DLD1 (cell line): ENCODE results near the gene SLC26A11.

Source experiments
- in situ Hi-C: cut with HindIII; loops from 2 replicates; pipeline ENCODE4 v1.10.0; 2017; ENCODE audit warnings: low sequenced_read_pairs

Gene SLC26A11

DNA sequence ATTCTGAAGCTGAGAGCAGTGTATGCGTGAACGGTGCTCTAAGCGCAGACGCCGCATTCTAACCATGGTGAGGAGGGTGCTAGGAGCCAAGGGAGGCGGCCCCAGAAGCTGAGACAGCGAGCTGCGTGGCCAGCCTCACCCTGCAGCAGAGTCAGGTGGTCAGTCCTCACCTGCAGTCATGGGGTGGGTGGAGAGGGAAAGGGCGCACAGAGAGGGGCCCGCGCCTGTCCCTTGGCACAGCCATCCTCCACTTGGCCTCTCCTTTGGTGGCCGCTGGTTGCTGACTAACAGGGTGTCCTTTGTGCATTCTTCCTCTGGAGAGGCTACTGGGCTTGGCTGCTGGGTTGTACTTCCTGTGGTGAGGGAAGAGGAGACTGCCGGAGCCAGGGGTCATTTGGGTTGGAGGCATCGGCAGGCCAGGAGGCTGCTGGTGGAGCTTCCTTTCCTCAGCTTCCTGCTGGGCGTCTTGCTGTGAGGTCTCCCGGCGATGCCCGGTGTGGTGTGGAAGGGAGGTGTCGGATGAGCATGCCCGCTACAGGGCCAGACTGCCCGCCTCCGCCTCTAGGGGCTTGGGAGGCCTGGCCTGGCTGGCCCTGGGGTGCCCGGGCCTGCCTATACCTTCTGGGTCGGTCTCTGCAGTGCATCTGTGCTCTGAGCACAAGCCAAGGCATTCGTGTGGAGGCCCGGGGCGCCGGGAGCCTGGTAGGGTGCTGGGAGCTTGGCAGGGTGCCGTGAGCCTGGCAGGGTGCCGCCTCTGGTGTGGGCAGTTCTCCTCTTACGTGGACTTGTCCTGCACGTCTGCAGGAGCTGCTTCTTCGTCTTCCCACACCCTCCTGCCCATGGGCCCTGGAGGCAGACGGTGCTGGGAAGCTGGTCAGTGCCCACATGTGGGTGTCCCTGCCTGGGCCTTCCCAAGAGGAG lies 57.8 kb downstream of the SLC26A11 start:
- in situ Hi-C loops = no loop called here

DNA sequence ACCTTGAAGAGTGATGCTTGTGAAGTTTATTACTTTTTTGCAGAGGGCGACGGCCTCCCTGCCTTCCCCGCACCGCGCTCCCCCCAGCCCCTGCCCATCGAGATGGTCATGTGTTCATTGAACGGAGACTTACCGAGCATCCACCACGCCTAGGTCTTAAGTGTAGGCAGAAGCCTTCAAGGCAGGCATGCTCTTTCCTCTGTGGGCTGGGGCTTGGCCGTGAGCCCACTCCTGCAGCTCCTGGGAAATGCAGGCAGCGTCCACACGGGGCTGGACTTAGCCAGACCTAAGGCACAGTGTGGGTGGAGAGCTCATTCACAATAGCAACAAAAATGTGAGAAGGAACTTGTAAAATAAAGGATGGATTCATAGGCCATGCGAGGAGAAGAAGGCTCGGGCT lies 59.7 kb downstream of the SLC26A11 start:
- in situ Hi-C loops = no loop called here

DNA sequence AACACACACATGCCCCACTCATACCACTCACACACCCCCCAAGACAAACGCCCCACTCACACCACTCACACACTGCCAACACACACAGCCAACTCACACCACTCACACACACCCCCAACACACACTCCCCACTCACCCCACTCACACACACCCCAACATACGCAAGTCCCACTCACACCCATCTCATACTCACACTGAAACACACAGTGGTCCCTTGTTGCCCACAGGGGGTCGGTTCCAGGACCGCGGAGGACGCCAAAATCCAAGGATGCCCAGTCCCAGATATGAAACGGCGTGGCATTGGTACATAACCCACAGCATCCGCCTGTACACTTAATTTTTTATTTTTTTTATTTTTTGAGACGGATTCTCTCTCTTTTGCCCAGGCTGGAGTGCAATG lies 61.3 kb downstream of the SLC26A11 start:
- in situ Hi-C loops = no loop called here

DNA sequence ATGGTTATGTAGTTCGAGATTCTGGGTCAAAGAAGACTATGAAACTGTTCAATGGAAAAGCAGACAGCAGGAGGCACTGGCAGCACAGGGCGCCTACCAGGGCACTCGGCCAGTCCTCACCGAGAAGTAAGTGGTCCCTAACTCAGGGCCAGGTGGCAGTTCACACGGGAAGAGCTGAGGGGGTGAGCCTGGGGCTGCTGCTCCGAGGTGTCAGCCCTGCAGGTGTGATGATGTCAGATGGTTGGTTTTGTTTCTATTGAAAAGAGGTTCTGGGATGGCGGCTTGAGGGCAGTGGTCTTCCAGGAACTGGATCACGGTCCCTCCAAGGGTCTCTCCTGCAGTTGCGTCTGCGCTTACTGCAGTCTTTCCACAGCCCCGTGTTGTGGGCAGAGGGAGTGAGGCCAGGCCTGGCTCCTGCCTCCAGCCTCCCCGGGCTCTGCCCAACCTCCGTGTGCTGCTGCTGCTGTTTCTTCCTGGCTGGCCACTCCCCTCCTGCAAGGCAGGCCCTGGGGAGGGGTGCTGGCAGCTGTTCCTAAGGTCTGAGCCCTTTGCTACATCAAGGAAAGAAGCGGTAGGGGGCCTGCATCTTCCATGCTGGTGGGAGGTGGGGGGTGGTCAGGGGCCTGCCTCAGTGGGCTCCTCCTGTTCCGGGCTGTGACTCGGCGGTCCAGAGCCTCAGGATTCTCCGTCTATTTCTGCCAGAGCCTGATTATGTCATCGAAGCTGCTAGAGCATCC lies 63.1 kb downstream of the SLC26A11 start:
- in situ Hi-C loops = no loop called here

DNA sequence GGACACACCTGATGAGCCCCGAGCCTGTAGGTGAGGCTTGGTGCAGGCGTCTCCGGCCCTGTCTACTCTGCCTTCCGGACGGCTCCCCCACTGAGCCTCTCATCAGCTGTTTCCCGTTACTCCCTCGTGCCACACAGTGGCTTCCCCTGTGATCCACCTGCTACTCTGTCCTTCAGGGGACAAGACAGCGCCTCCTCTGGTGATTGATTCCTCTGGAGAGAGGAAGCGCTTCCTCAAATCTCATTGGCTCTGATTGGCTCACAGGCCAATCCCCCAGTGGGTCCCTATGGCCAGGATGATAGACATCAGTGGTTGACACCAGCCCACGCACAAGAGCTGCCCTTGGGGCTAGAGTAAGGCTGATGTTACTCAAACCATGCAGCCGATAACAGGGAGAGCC lies 64.4 kb downstream of the SLC26A11 start:
- in situ Hi-C loops = no loop called here

DNA sequence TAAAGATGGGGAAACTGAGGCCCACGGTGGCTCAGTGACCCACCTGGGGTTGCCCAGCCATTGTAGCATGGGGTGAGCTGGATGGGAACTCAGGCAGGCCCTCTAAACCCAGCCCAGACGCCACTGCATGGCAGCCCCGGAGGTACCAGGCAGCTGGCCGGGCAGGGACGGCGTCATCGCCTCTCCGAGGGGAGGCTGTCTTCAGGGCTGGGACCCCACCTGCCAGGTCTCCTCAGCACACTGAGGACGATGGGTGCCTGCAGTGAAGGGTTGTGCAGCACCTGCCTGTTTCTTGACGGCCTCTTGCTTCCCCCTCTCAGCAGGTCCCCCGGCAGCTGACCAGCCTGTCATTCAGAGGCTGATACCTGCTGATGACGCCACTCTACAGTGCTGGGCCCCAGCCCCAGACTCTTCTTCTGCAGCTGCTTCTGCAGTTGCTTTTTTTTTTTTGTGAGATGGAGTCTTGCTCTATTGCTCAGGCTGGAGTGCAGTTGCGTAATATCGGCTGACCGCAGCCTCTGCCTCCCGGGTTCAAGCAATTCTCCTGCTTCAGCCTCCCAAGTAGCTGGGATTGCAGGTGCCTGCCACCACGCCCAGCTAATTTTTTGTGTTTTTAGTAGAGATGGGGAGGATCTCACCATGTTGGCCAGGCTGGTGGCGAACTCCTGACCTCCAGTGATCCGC lies 65.2 kb downstream of the SLC26A11 start:
- in situ Hi-C loops = no loop called here

DNA sequence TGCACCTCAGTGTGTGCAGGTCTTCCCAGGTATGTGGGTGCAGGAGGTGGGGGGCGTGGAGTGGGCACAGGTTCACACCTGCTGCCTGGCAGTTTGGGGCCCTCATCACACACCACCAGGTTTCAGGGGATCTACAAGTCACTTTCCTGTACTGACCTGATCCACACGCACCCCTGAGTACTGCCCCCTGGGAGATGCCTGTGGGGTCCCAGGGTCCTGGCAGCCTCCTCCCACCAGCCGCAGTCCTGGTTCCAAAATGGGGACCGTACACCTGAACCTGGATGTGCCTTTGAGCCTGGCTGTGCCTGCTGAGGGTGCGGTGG lies 66.4 kb downstream of the SLC26A11 start:
- in situ Hi-C loops = no loop called here

DNA sequence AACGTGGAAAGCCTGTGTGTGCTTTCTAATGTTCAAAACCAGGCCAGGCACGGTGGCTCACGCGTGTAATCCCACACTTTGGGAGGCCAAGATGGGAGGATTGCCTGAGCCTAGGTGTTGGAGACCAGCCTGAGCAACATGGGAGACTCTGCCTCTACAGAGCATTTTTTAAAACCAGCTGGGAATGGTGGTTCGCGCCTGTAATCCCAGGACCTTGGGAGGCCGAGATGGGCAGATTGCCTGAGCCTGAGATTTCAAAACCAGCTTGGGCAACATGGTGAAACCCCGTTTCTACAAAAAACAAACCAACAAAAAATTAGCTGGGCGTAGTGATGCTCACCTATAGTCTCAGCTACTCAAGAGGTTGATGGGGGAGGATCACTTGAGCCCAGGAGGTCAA lies 66.8 kb downstream of the SLC26A11 start:
- in situ Hi-C loops = no loop called here

DNA sequence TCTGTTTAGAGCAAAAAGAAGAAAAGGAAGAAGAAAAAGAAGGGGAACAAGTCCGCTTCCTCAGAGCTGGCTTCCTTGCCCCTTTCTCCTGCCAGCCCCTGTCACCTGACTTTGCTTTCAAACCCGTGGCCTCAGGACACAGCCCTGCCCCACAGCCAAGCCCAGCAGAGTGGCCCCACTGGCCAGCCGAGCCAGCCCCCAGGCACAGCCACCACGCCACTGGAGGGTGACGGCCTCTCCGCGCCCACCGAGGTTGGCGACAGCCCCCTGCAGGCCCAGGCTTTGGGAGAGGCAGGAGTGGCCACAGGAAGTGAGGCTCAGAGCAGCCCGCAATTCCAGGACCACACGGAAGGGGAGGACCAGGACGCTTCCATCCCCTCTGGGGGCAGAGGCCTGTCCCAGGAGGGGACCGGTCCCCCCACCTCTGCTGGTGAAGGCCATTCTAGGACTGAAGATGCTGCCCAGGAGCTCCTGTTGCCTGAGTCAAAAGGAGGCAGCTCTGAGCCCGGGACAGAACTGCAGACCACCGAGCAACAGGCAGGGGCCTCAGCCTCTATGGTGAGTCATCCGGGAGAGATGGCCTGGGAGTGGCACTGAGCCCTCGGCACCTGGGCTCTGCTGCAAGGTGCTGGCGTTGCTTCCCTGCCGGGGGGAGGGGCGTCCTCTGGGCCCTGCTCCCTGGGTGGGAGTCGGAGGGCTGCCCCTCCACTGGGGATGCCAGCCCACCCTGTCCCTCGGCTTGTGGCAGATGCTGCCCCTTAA lies 67.8 kb downstream of the SLC26A11 start:
- in situ Hi-C loops = no loop called here

DNA sequence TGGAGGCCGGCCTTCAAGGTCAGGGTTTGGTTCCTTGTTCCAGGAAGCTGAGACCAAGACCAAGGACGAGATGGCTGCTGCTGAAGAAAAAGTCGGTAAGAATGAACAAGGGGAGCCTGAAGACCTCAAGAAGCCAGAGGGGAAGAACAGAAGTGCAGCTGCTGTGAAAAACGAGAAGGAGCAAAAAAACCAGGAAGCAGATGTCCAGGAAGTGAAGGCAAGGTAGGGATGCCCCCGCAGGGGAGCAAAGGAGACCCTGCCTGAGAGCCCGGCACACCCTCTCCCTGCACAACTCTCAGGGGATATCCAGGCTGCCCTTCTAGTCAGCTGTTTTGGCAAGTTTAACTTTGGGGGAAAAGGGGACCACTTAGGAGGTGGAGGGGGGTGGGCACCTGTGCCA lies 69.4 kb downstream of the SLC26A11 start:
- in situ Hi-C loops = no loop called here

DNA sequence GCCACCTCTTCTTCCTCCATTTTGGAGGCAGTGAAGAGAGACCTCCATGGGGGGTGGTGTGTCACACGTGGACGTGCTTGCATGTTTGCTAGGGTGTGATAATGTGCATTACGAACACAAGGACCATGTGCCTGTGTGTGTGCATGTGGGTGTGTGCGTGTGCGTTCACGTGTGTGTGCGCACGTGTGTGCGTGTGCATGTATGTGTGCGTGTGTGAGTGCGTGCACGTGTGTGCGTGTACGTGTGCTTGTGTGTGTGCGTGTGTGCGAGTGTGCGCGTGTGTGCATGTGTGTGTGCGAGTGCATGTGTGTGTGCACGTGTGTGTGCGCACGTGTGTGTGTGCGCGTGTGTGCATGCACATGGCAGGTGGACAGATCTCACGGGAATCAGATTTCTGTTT lies 69.9 kb downstream of the SLC26A11 start:
- in situ Hi-C loops = no loop called here

DNA sequence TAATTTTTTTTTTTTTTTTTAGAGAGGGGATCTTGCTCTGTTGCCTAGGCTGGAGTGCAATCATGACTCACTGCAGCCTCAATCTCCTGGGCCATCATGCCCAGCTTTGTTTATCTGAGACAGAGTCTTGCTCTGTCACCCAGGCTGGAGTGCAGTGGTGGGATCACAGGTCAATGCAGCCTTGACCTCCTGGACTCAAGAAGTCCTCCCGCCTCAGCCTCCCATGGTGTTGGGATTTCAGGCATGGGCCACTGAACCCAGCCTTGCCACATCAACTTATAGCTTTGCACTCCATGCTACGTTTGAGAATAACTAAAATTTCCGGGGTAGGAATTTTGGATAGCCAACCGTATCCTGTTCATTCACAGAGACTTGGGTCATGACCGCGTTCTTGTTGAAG lies 71.0 kb downstream of the SLC26A11 start:
- in situ Hi-C loops = no loop called here

DNA sequence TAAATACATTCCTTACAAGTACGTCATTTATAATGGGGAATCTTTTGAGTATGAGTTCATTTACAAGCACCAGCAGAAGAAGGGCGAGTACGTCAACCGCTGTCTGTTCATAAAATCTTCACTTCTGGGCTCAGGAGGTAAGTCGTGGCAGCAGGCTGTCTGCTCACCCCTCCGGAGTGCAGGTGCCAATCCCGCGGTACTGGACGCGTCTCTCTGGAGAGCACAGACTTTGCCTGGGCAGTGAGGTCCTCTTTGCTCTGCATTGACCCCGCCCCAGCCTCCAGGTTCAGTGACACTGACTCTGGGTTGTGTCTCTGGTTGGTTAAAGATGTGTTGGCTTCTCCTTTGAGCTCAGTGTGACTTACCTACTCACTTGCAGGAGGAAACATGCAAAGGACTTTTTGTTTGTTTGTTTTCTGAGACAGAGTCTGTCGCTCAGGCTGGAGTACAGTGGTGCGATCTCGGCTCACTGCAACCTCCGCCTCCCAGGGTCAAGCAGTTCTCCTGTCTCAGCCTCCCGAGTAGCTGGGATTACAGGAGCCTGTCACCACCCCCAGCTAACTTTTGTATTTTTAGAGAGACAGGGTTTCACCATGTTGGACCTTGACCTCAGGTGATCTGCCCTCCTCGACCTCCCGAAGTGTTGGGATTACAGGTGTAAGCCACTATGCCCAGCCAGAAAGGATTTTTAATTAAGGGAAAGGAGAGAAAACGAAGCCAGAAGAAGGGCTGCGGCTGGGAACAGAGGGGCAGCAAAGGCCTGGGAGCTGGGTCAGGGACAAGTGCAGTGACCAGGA lies 71.7 kb downstream of the SLC26A11 start:
- in situ Hi-C loops = no loop called here

DNA sequence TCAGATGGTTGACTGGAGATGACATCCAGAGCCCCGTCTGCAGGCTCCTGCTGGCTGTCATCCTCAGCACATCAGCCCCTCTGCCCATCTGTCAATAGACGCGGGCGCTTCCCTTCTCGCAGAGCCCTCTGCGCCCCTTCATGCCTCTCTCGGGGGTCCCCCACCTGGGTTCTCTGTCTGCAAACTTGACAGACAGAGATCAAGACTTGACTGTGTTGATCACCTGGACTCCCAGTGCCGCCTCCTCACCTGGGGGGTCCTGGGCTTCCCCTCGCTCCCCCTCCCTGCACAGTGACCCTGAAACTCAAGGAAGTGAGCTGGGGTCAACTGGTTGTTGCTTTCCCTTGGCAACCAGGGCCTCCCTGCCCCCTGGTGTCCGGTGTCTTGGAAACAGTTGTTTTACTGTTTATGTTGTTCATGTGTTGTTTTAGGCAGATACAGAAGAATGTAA lies 72.3 kb downstream of the SLC26A11 start:
- in situ Hi-C loops = no loop called here

DNA sequence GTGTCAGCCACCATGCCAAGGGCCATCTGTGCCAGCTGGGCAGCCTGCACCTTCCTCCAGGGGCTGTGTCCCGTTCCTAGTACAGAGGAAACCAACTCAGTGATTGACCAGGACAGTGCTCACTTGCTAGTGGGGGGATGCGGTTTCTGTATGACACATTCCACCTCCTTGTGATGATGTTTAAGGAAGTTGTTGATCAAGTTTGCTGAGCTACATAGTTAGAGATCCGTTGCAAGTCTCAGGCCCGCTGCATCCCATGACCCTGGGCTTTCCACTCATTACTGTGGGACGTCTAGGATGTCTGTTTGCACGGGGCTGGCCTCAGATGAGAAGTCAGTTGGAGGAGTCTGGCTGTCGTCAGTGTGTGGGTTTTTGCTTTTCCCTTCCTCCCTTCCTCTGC lies 74.0 kb downstream of the SLC26A11 start:
- in situ Hi-C loops = no loop called here

DNA sequence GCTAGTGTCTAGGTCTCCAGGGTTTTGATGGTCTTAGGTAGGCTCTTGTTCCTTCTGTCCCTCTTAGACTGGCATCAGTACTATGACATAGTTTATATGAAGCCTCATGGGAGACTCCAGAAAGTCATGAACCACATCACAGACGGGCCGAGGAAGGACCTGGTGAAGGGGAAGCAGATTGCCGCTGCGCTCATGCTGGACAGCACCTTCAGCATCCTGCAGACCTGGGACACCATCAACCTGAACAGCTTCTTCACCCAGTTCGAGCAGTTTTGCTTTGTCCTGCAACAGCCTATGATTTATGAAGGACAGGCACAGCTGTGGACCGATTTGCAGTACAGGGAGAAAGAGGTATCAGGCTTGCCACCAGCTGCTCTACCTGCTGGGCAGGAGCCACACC lies 74.4 kb downstream of the SLC26A11 start:
- in situ Hi-C loops = no loop called here

DNA sequence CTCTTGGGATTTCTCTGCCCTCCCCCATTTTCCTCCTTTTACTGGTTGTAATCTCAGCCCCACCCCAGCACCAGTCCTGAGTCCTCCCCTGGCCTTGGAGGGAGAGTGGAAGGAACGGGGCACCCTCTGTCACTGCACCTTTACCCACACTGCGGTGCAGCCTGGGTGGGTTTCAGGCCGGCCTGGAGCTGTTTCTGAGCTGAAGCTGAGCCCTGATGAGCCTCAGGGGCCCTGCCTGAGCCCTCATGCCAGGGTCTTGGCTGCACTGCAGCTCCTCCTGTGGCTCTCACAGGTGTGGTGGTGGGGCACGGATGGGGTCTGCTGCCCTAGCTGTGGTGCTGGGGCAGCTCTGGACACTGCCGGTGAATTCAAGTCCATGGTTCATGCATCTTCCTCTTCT lies 74.9 kb downstream of the SLC26A11 start:
- in situ Hi-C loops = no loop called here

DNA sequence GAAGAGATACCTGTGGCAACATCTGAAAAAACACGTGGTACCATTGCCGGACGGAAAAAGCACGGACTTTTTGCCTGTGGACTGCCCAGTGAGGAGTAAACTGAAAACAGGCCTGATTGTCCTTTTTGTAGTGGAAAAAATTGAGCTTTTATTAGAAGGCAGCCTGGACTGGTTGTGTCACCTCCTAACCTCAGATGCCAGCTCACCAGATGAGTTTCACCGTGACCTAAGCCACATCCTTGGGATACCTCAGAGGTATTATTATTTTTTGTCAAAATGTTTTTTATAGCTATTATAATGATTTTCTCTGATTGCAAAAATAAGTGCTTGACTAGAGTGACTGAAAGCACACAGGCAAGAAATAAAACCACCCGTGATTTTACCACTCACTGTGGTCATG lies 75.3 kb downstream of the SLC26A11 start:
- in situ Hi-C loops = no loop called here

DNA sequence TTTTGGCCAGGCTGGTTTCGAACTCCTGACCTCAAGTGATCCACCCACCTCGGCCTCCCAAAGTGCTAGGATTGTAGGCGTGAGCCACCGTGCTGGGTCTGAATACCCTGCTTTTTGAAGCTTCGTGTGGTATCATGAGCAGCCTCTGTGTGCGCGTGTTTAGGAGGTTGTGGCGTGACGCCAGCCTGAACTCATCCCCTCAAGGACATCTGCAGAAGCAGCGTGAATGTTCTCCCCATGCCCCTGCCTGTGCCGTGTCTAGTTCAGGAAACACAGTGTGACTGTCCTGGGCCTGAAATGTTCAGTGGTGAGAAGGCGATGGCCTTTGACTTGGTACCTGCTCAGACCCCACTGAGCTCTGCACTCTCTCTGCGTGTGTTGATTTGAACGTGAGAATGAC lies 76.0 kb downstream of the SLC26A11 start:
- in situ Hi-C loops = no loop called here

DNA sequence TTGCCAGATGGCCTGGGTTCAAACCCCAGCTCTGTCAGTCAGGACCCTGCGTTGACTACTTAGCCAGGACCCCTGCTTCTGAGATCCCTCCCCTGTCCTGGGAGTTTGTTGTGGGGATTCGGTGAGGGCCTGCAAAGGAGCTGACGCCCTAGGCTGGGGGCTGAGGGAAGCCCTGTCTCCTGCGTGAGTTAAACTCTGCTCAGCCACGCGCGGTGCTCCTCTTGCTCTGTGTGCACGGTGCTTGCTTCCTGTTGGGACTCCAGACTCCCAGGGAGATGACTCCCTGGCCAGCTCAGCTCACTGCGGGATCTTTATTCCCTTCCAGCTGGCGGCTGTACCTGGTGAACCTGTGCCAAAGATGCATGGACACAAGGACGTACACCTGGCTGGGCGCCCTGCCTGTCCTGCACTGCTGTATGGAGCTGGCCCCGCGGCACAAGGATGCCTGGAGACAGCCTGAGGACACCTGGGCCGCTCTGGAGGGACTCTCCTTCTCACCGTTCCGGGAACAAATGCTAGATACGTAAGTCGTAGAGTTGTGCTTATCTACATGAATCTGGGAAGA lies 77.9 kb downstream of the SLC26A11 start:
- in situ Hi-C loops = no loop called here
